Inflammatory macrophage (primary cell): ENCODE measurements around the gene ARAP1.

Experiments
- DNase-seq, 2 donors: peaks; one replicate each; pipeline ENCODE4 v3.0.0-alpha.2; 2020 to 2022

ARAP1 gene

DNA sequence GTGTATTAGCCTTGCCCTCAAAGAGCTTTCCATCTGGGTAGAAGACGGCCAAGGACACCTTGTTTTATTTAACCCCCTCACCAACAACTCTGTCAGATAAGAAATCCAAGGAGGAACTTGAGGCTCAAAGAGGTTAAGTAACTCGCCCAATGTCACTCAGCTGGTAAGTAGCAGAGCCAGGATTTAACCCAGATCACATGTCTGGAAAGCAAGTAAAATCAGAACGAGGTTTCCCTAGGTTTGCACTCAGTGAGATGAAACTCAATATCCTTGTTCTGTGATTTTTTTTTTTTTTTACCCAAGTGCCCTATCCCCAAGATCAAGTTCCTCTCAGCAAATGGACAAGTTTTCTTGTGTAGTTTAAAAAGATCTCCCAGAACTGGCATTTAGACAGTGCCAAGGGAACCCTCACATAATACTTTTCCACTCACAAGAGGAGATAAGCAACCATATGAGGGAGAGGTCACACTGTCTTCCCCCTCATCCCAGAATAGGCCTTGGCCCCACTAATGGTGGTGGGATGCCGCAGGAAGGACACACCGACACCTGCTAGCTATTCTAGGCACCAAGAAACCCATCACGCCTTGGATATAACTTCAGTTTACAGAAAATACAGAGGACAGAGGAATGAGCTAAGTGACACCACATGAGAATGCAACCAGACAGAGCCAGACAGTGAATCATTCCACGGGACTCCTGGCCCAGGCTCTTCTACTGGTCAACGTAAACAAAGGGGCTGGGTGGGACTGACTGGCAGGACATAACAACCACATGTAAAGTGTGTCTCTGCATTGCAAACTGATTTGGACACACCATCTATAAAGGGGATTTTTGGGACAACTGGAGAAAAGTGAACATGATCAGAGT is 8.6 kb upstream of the ARAP1 start:
- peak; percentile 48 to 77 for DNase-seq

DNA sequence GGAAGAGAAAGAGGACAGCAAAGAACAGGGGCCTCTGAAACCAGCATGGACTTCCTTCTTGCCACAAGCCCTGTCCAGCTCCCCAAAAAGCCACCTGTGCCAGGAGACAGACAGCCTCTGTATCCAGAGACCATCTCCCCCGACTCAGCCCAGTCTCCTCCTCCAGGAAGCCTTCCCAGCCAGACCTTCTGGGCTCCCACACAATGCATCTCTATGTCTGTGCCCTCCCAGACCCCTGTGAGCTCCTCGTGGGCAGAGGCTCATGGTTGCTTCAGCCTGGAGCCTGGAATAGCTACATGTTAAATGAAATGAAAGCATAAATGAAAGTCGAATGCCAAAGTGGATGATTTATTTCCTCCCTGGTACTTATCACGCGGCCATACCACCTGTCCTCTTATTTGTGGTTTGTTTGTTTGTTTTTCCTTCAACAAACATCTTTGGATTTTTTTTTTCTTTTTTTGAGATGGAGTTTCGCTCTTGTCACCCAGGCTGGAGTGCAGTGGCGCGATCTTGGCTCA is 7.3 kb upstream of the ARAP1 start:
- no peak for DNase-seq

DNA sequence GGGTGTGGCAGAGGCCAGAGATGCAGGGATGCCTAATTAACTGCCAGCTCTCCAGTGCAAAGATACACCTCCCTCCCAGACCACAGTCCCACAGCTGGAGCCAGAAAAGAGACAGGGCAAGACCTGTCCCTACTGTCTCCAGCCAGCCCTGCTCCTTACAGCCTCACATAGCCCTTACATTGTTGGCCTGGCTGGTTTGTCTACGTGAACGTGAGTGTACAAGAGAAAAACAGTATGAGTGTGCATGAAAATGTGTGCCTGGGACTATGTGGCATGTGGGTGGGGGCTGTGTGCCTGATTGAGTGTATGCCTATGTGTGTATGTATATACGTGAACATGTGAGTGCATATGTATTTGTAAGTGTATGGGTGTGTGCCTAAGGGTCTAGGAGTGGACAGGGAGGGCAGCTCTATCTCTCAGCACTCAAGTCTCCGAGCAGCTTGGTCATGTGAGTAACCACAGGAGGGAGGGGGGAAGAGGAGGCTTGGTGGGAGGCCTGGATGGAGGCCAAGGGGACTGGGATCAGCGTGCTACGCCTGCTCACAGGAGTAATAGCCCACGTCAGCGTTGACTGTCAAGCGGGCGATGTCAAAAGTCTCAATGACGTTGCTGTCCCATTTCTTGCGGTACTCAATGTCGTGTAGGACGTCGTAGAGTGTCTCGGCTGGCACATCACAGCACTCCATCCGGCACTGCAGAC is 6.6 kb upstream of the ARAP1 start:
- DNase-seq, result peak; percentile 65 to 81

DNA sequence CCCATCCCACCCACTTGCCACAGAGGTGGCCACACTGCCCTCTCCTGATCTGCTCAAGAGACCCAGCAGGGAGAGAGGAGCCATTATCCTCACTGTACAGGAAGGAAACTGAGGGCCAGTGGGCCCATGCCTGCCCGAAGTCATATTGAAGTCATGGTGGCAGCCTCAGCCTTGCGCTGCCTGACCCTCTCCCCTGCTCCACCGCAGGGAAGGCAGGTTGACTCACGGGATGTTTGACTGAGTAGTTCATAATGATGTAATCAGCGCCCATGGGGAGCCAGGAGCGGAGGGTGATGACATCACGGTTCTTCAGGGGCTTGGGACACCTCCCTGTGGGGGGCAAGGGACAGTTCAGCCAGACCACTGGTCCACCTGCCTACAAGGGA is 6.1 kb upstream of the ARAP1 start:
- peak in 1 of 2 donors; percentile 26 for DNase-seq

DNA sequence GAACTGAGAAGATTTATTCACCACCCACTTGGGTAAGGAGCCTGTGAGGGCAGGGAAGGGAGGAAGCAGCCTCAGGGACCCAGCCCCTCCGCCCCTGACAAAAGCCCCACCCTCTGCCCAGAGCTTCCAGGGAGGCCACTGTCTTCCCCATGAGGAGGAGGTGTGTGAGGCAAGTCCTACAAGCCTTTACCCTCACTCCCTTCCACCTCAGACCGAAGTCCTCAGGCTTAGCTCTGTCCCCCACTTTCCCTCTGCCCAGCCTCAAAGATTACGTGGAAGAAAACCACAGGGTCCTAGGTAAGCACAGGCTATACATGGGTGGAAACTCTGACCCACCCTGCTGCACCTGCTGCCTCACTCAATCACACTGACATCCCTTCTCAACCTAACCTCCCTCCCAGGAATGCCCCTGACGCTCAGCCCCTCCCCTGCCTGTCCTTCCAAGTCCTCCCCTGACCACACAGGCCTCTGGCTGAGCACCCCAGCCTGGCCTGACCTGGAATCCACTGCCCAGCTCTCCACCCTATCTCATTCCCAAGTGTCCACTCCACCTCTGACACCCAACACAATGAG is 3.6 kb upstream of the ARAP1 start:
- peak in 1 of 2 donors; percentile 8 for DNase-seq

DNA sequence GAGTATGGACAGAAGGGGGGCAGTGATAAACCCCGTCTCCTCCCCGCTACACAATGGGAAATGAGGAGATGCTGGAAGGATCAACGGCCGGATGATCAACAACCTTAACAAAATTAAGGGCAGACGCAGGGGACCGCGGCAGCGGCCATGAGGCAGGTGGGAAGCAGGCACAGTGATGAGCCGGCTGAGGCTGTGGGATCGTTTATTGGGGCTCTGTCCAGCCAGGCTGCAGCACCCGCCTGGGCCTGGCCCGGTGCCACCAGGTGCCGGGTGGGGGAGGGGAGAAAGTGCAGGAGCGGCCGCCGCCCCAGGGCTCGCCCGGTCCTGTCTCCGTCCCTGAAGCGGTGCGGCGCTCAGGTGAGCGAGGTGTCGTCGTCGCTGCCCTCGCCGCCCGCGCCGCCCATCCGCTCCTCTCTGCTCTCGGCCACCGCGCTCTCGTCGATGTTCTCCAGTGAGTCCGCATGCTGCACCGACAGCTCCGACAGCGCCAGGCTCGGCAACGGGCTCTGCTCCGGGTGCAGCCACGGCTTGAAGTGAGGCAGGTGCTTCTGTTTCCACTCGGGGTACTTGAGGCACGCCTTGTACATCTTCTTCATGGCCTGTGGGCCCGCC is 2.4 kb upstream of the ARAP1 start:
- DNase-seq, result no peak

DNA sequence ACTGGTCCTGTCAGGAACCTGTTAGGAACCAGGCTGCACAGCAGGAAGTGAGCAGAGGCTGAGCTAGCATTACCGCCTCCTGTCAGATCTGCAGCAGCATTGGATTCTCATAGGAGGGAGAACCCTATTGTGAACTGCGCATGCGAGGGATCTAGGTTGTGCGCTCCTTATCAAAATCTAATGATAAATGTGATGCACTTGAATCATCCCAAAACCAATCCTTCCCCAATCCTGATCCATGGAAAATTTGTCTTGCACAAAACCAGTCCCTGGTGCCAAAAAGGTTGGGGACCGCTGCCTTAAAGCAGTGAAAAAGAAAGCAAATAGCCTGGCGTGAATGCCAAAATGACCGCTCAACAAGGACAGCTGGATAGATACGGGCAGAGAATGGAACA is 1.9 kb upstream of the ARAP1 start:
- DNase-seq, result no peak

DNA sequence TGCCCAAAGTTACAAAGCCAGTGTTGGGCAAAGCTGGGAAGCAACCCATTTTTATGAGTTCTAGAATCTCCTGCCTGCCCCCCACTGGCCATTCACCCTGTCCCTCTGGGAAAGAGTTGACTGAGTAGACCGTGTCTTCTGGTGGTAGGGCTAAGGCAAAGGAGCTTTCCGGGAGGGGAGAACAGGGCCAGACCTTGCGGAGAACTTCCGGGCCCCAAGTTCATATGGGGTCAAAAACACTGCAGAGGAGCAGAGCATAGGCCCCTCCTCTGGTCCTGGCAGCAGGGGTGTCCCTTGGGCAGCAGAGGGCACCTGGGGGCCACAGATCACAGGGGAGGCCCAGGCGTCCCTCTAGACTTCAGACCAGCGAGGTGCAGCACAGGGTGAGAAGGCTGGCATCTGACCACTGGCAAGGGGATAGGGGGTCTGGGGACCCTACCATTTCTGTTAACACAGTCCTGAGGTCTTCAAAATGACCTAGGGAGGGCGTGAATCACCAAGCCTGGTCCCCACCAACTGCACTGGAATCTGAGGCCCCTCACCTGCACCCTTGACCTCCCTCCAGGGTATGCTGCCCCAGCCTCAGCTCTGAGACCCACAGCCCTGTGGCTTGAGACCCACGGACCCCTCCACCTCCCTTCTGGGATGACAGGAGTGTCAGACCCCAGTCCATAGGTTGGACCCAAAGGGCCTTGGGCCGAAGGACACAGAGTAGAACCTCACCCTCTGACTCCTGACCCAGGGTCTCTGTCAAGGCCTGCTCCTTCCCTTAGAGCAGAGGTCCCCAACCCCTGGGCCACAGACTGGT is 1.3 kb upstream of the ARAP1 start:
- DNase-seq, result peak; percentile 28 to 42

DNA sequence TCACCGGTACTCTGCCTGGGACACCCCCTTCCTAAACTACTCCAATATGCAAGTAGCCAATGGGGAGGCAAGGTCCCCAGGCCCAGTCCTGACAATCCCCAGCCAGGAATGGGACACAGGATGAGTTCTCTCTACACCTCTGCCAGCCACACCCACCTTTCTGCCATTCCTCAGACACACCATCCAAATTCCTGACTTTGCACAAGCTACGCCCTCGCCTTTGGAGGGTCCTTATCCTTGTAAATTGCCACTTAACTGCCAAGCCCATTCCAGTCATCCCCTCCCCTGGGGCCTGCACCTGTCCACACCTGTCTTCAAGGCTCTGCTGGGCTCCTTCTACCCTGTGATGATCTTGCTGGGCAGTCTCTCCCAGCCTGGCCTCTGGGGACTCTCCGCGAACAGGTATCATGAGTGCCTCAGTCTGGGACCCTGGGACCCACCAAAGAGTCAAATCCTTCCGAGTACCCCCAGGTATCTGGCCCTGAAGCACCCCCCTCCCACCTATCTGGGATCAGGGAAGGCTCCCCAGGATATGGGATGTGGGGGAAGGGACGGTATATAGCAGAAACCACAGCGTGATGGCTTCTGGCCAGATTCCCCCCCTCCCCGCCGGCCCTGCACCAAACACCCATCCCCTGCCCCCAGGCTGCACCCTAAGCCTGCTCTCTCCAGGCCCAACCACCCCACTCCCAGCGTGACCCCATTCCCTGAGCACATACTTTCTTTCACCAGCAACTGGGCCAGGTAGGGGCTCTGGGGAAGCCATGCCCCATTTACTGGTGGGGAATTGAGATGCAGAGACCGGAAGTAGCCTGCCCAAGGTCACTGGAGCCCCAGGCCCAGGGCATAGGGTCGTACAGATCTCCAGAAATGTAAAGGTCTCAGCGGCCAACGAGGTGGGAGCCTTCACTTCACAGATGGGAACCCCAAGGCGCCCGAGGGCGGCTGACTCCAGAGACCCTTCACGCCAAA is 806 bp downstream of the ARAP1 start:
- no peak for DNase-seq

DNA sequence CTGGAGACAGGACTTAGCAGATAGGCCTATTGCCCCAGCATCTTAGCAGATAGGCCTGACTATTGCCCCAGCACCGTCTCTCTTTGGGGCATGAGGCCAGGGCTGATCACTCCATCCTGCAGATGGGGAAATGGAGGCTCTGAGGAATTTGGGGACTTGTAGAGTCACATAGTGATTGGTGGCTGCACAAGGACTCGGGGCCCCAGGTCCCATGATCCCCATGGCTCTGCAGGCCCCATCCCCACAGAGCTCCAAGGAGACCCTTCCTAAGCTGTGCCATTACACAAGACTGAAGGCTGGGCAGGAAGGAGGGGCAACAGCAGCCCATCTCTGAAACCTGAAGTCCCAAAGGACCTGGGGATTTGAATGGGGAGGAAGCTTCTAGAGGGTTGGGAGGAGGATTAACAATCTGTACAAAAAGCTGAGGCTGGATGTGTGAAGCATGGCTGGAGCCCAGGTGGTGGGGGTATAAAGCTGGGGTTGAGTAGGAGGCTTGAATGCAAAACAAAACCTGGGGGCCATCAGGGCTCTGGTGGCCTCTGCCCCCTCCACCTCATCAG is 1.6 kb downstream of the ARAP1 start:
- no peak for DNase-seq

DNA sequence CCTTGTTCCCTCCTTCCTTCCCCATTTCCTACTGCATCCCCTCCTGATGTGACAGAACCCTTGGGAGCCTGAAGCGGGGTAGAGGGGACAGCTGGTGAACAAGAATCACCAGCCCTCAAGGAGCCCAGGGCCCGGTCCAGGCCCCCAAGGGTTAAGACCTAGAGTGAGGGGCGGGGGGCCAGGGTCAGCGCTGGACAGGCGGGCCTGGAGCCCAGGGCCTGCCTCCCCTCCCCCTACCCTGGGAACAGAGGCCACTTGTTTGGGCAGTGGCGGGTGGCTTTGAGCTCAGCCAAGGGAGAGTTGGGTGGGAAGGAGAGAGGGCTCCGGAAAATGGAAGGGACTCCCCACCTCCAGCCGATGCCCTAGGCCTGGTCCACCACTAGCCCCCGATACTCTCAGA is 2.1 kb downstream of the ARAP1 start:
- no peak for DNase-seq

DNA sequence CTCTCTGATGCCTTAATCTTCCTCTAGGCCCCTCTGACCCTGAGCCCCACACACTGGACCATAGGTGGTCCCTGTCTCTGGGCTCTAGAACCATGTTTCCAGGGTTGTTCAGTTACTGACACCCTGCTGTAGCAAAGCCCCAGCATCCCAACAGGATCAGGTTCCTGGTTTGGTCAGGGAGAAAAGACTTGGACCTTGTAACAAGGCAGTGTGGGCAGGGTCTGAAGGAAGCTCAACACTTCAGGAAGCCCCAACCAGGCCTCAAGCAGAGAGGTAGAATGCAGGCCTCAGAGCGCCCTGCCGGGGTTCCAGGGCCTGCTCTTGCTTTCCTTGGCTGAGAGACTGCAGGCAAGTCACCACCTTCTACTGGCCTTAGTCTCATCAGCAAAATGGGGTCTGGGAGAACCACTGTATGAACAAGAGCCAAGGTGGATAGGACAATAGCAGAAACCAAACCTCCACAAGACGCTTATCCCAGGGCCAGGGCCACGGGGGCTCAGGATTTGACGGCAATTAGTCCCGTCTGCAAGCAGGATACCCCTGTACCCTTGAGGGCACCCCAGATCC is 4.8 kb downstream of the ARAP1 start:
- no peak for DNase-seq

DNA sequence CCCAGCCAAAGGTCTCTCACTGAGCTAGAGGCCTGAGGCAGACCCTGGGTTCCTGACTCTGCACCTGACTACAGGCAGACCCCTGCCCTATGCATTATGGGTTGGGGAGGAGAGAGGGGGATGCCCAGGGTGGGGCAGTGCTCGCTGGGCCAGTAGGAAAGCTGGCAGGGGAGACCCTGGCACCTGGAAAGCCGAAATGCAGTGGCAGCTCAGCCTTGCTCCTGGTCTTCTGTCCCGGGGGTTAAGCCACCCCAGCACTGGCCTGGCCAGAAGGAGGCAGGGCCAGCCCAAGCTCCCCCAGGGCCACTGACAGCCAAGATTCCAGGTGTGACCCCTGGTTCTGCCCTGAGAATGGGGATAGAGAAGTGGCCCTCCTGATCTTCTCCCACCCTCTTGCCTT is 5.4 kb downstream of the ARAP1 start:
- no peak for DNase-seq

DNA sequence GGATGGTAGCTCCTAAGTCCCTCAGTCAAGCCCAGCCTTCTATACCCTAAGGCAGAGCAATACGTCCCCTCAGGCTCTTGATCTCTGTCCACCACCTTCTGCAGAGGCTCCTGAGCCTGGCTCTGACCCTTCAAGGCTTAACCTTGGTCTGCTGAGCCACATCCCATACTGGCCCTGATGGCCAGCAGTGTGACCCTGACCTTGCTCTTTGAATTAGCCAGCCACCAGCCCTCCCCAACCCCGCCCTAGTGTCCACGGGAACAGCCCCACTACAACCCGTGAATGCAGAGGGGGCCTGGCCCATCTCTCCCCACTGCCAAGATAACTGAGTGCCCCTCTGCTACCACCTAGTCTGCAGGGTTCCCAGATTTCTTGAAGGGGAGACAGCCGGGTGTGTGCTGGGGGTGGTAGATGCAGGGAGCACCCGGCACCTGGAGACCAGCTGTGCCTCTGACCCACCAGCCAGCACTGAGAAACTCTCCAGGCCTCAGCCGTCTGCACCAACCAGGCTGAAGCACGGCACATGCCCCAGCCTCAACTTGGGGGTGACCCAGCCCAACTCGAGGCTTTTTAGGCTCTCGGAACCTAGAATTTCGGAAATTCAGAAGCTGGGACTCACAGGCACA is 6.2 kb downstream of the ARAP1 start:
- DNase-seq, result no peak

DNA sequence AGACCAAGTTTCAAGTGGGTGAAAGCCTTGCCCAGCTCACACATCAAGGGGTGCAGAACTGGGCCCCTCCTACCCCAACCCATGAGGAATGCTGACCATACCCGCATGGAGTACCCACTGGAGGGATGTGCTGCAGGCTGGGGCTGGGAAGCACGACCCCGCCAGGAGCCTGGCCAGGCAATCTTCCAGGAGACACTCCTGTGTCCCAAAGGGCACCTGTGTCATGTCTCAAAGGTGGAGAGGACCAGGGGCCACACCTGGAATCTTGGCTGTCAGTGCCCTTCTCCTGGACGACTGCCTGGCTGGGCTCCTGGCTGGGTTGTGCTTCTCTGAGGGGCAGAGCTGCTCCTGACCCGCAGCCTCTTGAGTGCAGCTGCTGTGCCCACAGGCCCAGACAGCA is 6.7 kb downstream of the ARAP1 start:
- no peak for DNase-seq

DNA sequence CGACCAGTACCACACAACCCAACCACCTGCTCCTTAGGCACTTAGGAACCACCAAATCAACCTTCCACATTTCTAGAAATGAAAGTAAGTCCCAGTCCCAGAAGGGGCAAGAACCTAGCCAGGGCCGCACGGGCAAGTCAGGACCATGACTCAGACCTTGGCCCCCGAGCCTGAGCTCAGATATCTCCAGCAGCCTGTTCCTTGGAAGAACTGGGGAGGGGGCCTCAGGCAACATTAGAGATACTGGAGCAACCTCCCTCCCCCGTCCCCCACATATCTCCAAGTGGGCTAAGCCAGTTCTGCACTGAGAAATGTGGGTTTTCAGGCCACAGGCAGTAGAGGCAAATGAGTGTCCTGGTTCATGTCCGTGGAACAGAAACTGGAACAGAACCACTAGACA is 7.7 kb downstream of the ARAP1 start:
- no peak for DNase-seq

DNA sequence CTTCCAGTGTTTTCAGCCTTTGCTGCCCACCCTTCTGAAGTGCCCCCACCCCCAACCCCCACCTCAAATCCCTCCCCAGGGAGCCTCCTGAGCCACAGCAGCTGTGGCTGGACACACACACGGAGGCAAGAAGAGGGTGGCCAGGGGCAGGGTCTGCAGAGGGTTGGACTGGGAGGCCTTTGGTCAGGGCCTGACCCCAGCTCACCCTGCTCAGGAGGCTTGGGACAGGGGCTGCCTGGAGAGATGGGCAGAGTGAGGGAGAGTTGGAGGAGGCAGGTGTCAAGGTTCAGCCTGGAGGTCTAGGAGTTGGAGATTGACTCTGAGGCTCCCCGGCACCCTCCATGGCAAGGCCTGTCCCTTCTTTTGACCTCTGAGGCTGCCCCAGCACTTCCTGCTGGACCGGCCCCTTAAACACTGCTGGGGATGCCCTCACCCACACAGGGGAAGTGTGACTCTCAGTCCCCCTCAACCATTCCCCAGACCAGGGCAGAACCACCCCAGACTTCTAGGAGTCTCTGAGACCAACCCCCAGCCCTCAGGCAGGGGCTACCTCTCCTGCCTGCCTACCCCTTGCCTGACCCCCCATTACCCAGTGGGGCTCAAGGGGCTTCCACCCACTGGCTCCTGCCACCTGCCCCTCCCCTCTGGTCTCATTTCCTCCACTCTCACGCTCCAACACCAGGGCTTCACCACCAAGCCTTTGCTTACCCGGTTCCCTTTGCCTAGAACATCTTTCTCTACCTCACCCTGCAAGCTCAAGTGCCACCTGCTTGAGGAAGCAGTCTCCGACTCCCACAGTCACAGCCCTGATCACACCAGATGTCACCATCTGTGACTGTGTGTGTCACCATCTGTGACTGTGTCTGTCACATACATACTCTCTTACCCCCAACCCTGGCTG is 8.6 kb downstream of the ARAP1 start:
- DNase-seq, result peak; percentile 49 to 76

DNA sequence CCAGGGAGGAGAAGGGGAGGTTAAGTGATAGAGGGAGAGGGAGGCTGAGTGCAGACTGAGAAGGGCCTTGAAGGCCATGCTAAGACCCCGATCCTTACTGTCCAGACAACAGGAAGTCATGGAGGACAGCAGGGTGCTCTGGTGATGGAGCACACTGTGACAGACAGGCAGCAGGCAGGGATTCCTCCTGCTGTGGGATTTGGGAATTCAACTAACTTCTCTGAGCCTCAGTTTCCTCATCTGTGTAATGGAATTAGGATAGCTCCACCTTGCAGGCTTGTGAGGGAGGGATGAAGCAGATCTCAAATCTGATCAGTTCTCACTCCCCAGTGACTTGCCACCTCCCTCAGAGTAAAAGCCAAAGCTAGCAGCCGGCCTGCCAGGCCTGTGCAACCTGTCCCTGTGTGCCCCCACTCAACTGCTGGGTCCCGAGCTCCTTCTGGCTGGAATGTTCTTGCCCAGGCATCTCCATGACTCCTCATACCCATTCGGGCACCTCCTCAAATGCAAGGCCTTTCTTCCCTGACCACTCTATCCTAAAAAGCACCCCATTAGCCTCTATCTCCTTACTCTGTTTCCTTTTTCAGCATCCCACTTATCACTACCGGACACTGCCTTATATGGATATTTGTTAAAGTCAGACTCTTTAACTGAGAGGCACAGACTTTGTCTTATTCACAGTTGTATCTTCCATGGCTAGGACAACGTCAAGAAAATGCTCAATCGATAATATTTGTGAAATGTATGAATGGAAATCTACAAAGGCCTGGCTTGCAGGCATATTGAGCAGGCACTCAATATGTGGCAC is 9.5 kb downstream of the ARAP1 start:
- no peak for DNase-seq
